GM12891 (cell line): ENCODE results near the gene HDAC4.

Experiments used
- POLR2A ChIP-seq: IDR thresholded peaks from 2 replicates; pipeline ENCODE4 v1.6.1; 2011; ENCODE audit warnings: low read depth, low read length, control low read depth
- POLR2AphosphoS5 ChIP-seq: IDR thresholded peaks from 2 replicates; pipeline ENCODE4 v1.6.1; 2011; ENCODE audit warnings: low read depth, low read length, control low read depth

DNA sequence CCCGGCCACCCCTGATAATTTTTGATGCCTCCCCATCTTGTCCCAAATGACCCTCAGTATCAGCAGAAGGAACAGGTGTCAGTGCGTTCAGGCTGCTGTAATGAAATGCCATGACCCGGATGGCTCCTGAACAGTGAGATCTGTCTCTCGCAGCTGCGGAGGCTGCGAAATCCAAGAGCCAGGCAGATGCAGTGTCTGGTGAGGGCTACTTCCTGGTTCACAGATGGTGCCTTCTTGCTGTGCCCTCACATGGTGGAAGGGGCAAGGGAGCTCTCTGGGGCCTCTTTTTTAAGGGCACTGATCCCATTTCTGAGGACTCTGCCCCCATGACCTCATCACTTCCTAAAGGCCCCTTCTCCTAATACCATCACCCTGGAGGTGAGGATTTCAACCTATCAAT, 400.7 kb downstream of the HDAC4 start:
- no peak for TF ChIP-seq POLR2A
- TF ChIP-seq POLR2AphosphoS5, result no peak
